GM12878 (cell line): Measurements from ENCODE around the gene ABCD3.

ENCODE experiments used
- CTCF ChIP-seq, 3 experiments: IDR thresholded peaks in 2 of 3; conservative IDR thresholded peaks in 1 of 3; 2 replicates each; pipeline ENCODE4 v1.5.1; 2011; ENCODE audit warnings: low read depth in 3 of 3, low read length in 3 of 3, mild to moderate bottlenecking in 3 of 3, control low read depth in 2 of 3, moderate library complexity in 2 of 3, inconsistent platforms in 1 of 3, mixed read lengths in 1 of 3; ENCODE audit not compliant: control insufficient read depth in 2 of 3, insufficient read depth in 1 of 3; ENCODE audit errors: extremely low read depth in 1 of 3
- EZH2 ChIP-seq: IDR thresholded peaks from 2 replicates; pipeline ENCODE4 v1.6.1; 2012; ENCODE audit warnings: low read depth, mild to moderate bottlenecking, control low read depth, inconsistent platforms, low read length, borderline replicate concordance; ENCODE audit not compliant: control insufficient read depth
- JUNB ChIP-seq: IDR thresholded peaks from 2 replicates; pipeline ENCODE4 v1.6.1; 2016; ENCODE audit warnings: antibody characterized with exemption, mild to moderate bottlenecking
- PKNOX1 ChIP-seq: fragments of 450-650 bp; IDR thresholded peaks from 2 replicates; pipeline ENCODE4 v1.6.1; 2016; ENCODE audit warnings: mild to moderate bottlenecking

- TF ChIP-seq CTCF (IDR thresholded peaks at IDR 0.05 in 2 of 3, conservative IDR thresholded peaks at IDR 0.05 in 1 of 3; ENCODE audit: control insufficient read depth in 2 of 3, extremely low read depth in 1 of 3, insufficient read depth in 1 of 3, low read depth in 3 of 3, low read length in 3 of 3), result no peak
- TF ChIP-seq PKNOX1, result no peak
- TF ChIP-seq EZH2, result no peak
- no peak for TF ChIP-seq JUNB
Measured at GRCh38 chr1:94554580-94554979, 136.4 kb downstream of the ABCD3 start.
